Measurements from ENCODE around the gene CACNA1H.

- no peak for TF ChIP-seq CTCF (conservative IDR thresholded peaks at IDR 0.05; ENCODE audit: low read depth, low read length)
- no peak for TF ChIP-seq RFX5 (IDR thresholded peaks at IDR 0.05; ENCODE audit: low read depth, low read length)
- no peak for TF ChIP-seq POLR2A (IDR thresholded peaks at IDR 0.05; ENCODE audit: low read depth, low read length)
- TF ChIP-seq MAZ (IDR thresholded peaks at IDR 0.05; ENCODE audit: borderline replicate concordance, low read depth, low read length): no peak
- TF ChIP-seq RAD21 (IDR thresholded peaks at IDR 0.05; ENCODE audit: low read length): no peak
These were observed 49.3 kb upstream of the CACNA1H start for GRCh38 chr16:1103636-1103980.
